Measurements from ENCODE around the gene ING1. TPM values are rescaled to one million over a fixed set of nuclear protein-coding genes. Genes with fewer than 3 reads are reported as not detected.
"Not testable (repeated sequence)": the region's sequence is repeated elsewhere in the genome, so short reads cannot be mapped to it uniquely, and the experiment has no call there.

Gene ING1
- total RNA-seq, 8 experiments from 2014 or later = 4.7 to 21.8 (median 10.6) TPM

- in situ Hi-C loops (cut with MboI; ENCODE audit: low pct_unique_long_range_greater_than_20kb in 2 of 9, low sequenced_read_pairs in 9 of 9, unreplicated experiment in 9 of 9) = no loop called here
- ATAC-seq (replicated peaks in 6 of 8) = no peak
Measured at GRCh38 chr13:110699148-110700145, 14.1 kb upstream of the ING1 start.

GRCh38 chr13:110700186-110700585 lies 13.3 kb upstream of the ING1 start:
- no peak overlapping the region for H3K27ac ChIP-seq
- in situ Hi-C loops (cut with MboI; ENCODE audit: low pct_unique_long_range_greater_than_20kb in 2 of 9, low sequenced_read_pairs in 9 of 9, unreplicated experiment in 9 of 9) = no loop called here
- no peak overlapping the region for H3K4me3 ChIP-seq
- no peak for ATAC-seq (replicated peaks in 6 of 8)
- WGBS, 10 experiments = 86 to 100% (median 95%) methylated on average over 1 to 8 of the region's 14 CpGs; no CpG with 5 or more reads in 4 of the 10 experiments
- H3K4me1 ChIP-seq (replicated peaks in 1 of 2) = peaks cover 3 to 24% of the 10 kb centered on the region in 2 donors

More at GRCh38 chr13:110699148-110700145, 14.1 kb upstream of the ING1 start:
- H3K4me1 ChIP-seq (replicated peaks in 1 of 2) = peaks cover 3 to 16% of the 10 kb centered on the region in 2 donors
- no peak overlapping the region for H3K4me3 ChIP-seq
- no peak overlapping the region for H3K27ac ChIP-seq
- WGBS, 10 experiments = 74 to 100% (median 87%) methylated on average over 2 to 9 of the region's 15 CpGs; no CpG with 5 or more reads in 1 of the 10 experiments

DNA sequence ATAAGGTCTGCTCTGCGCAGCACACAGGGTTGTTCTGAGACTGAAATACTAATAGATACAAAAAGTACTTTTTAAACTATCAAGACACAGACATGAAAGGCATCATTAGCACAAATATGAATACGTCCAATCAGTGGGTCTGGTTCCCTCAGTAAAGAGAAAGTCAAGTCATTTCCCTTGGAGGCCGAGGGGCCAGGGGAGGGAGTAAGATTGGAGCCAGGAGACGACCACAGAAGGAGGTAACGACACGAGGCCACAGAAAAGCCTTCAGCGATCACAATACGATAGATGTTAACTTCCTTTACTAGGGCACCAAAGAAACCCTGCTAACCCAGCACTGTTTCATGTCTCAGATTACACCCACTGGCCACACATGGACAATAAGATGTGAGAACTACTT lies 12.9 kb upstream of the ING1 start:
- Histone ChIP-seq H3K4me1 (replicated peaks in 1 of 2) (peaks cover 3 to 24% of the 10 kb centered on the region in 2 donors), H3K27ac (no peak overlapping the region), H3K4me3 (no peak overlapping the region)
- in situ Hi-C loops (cut with MboI; ENCODE audit: low pct_unique_long_range_greater_than_20kb in 2 of 9, low sequenced_read_pairs in 9 of 9, unreplicated experiment in 9 of 9) = no loop called here
- ATAC-seq (replicated peaks in 6 of 8) = no peak
- WGBS, 10 experiments = 73 to 96% (median 90%) methylated on average over 3 to 7 of the region's 8 CpGs; no CpG with 5 or more reads in 2 of the 10 experiments

DNA sequence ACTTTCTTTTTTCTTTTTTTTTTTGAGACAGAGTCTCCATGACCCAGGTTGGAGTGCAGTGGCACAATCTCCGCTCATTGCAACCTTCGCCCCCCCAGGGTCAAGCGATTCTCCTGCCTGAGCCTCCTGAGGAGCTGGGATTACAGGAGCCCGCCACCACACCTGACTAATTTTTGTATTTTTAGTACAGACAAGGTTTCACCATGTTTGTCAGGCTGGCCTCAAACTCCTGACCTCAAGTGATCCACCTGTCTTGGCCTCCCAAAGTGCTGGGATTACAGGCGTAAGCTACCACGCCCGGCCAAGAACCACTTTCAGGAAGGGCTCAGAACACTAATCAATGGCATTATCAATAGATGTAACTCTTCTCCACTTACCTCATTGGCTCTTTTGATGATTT lies 12.4 kb upstream of the ING1 start:
- H3K27ac ChIP-seq; in situ Hi-C loops (cut with MboI; ENCODE audit: low pct_unique_long_range_greater_than_20kb in 2 of 9, low sequenced_read_pairs in 9 of 9, unreplicated experiment in 9 of 9); ATAC-seq (replicated peaks in 6 of 8); H3K4me3 ChIP-seq: not testable (repeated sequence)
- peaks cover 3 to 24% of the 10 kb centered on the region in 2 donors for H3K4me1 ChIP-seq (replicated peaks in 1 of 2)
- 85 to 100% (median 98%) methylated on average over 1 to 4 of the region's 7 CpGs; no CpG with 5 or more reads in 4 of the 10 experiments for WGBS, 10 experiments

GRCh38 chr13:110702089-110702488 lies 11.4 kb upstream of the ING1 start:
- H3K4me3 ChIP-seq = no peak overlapping the region
- H3K4me1 ChIP-seq (replicated peaks in 1 of 2) = peaks cover 3 to 24% of the 10 kb centered on the region in 2 donors
- ATAC-seq (replicated peaks in 6 of 8) = no peak
- no peak overlapping the region for H3K27ac ChIP-seq
- in situ Hi-C loops (cut with MboI; ENCODE audit: low pct_unique_long_range_greater_than_20kb in 2 of 9, low sequenced_read_pairs in 9 of 9, unreplicated experiment in 9 of 9) = no loop called here
- WGBS, 10 experiments = 0 to 60% (median 57%) methylated on average over 1 to 3 of the region's 3 CpGs; no CpG with 5 or more reads in 5 of the 10 experiments

- peak overlapping the region in 1 of 2 donors; percentile 40 for H3K27ac ChIP-seq
- in situ Hi-C loops (cut with MboI; ENCODE audit: low pct_unique_long_range_greater_than_20kb in 2 of 9, low sequenced_read_pairs in 9 of 9, unreplicated experiment in 9 of 9) = no loop called here
- peak in 3 of 8 experiments; percentile 18 to 48 (median 35) for ATAC-seq (replicated peaks in 6 of 8)
- peak overlapping the region in 1 of 5 donors; percentile 6 for H3K4me3 ChIP-seq
- WGBS, 10 experiments = 33 to 100% (median 90%) methylated on average over 1 to 8 of the region's 15 CpGs; no CpG with 5 or more reads in 2 of the 10 experiments
- H3K4me1 ChIP-seq (replicated peaks in 1 of 2) = peaks cover 3 to 24% of the 10 kb centered on the region in 2 donors
Measured at GRCh38 chr13:110702591-110703526, 10.6 kb upstream of the ING1 start.

DNA sequence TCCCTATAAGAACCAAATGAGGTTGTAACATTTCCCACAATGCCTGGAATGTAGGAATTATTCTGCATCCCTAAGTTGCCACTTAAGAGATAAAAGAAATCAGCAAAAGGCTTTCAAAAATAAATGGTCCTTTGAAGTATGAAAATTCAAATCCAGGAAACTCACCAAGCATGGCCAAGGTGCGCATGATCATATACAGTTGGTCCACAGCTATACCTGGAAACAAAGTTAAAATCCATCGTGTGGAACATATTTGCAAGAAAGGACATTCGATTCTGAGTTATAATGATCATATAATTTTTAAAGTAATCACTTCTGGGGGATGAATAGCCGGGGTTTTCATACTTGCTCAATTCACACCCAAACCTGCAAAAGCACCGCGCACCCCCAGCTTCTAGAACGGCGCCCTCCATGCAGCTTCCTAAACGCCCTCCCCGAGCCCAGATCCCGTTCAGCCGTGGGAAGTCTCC lies 8.1 kb upstream of the ING1 start:
- H3K4me3 ChIP-seq = peak overlapping the region; percentile 61 to 77 (median 73)
- H3K27ac ChIP-seq = peak overlapping the region; percentile 85 to 91
- WGBS, 10 experiments = 0 to 40% (median 6%) methylated on average over 1 to 5 of the region's 12 CpGs; no CpG with 5 or more reads in 1 of the 10 experiments
- H3K4me1 ChIP-seq (replicated peaks in 1 of 2) = peaks cover 3 to 24% of the 10 kb centered on the region in 2 donors
- in situ Hi-C loops (cut with MboI; ENCODE audit: low pct_unique_long_range_greater_than_20kb in 2 of 9, low sequenced_read_pairs in 9 of 9, unreplicated experiment in 9 of 9) = no loop called here
- ATAC-seq (replicated peaks in 6 of 8) = no peak

DNA sequence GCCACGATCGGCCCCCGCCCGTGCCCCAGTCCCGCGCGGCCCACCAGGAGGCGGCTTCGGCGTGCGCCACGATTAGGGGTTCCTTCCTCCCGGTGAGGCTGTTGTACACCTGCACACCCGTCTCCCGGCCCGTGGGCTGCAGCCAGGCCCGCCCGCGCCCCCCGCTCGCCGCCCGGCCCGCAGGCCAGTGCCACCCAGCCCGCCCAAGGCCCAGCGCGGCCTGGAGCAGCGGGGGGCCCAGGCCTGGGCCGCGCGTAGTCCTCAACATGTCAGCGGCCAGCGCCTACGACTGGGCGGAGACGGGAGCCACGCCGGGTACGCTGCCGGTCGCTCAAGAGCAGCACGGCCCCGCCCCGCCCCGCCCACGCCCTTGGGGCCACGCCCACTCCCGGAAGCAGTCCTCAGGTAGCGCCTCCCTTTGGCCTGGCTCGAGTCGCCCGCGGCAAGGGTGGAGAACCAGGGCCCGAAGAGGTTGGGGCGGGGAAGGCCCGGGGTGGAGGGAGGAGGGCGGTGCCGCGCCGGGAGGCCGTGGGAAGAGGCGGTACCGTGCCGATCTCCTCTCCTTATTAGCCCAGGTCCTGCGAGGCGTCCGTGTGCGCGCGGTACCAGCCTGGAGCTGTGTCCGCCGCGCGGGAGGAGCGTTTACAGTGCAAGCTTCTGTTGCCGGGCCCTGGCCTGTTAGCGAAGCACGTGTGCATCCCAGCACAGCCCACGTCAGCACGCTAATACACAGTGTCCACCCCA lies 7.5 kb upstream of the ING1 start, which contains the start of gene CARS2:
Gene CARS2 (minus strand): TSS at position 291 of the 744 bp plus-strand sequence. CDS start 23 bp downstream, at position 268.
- in situ Hi-C loops (cut with MboI; ENCODE audit: low pct_unique_long_range_greater_than_20kb in 2 of 9, low sequenced_read_pairs in 9 of 9, unreplicated experiment in 9 of 9) = no loop called here
- Histone ChIP-seq H3K4me1 (replicated peaks in 1 of 2) (peaks cover 3 to 24% of the 10 kb centered on the region in 2 donors), H3K4me3 (peak within 1 kb of the TSS; percentile 61 to 77 (median 73)), H3K27ac (peak within 1 kb of the TSS; percentile 85 to 91)
- WGBS, 10 experiments = 0% methylated on average over 2 of the region's 80 CpGs; no CpG with 5 or more reads in 9 of the 10 experiments
- peak; percentile 85 to 95 (median 91) for ATAC-seq (replicated peaks in 6 of 8)

DNA sequence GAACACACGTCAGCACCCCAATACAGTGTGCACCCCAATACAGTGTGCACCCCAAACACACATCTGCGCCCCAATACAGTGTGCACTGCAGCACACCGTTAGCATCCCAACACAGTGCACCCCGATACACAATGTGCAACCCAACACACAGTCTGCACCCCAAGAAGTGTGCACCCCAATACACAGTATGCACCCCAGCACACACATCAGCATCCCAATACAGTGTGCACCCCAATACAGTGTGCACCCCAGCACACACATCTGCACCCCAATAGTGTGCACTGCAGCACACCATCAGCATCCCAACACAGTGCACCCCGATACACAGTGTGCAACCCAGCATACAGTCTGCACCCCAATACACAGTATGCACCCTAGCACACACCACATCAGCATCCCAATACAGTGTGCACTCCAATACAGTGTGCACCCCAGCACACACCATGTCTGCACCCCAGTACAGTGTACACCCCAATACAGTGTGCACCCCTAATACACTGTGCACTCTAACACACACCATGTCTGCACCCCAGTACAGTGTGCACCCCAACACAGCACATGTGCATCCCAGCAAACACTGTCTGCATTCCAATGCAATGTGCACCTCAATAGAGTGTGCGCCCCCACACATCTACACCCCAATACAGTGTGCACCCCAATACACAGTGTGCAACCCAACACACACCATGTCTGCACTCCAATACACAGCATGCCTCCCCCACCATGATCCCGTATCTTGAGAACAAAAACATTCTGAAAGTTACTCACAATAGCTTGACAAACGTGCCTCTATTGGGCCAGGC lies 6.7 kb upstream of the ING1 start:
- WGBS, 10 experiments = 0 to 89% (median 65%) methylated on average over 1 to 3 of the region's 8 CpGs; no CpG with 5 or more reads in 6 of the 10 experiments

GRCh38 chr13:110712081-110712848 lies 1.2 kb upstream of the ING1 start:
- Histone ChIP-seq H3K4me1 (replicated peaks in 1 of 2) (no peaks in the 10 kb centered on the region), H3K4me3 (peak overlapping the region; percentile 79 to 95 (median 86)), H3K27ac (peak overlapping the region; percentile 98 to 100)
- WGBS, 10 experiments = 0 to 1% (median 0%) methylated on average over 1 to 13 of the region's 58 CpGs; no CpG with 5 or more reads in 1 of the 10 experiments
- peak; percentile 8 to 22 (median 15) for ATAC-seq (replicated peaks in 6 of 8)
- in situ Hi-C loops (cut with MboI; ENCODE audit: low pct_unique_long_range_greater_than_20kb in 2 of 9, low sequenced_read_pairs in 9 of 9, unreplicated experiment in 9 of 9) = no loop called here

More for the DNA sequence above, 6.7 kb upstream of the ING1 start:
- Histone ChIP-seq H3K4me3 (peak overlapping the region; percentile 61 to 77 (median 73)), H3K27ac (peak overlapping the region; percentile 69 to 73), H3K4me1 (replicated peaks in 1 of 2) (peaks cover 3 to 24% of the 10 kb centered on the region in 2 donors)
- in situ Hi-C loops (cut with MboI; ENCODE audit: low pct_unique_long_range_greater_than_20kb in 2 of 9, low sequenced_read_pairs in 9 of 9, unreplicated experiment in 9 of 9) = no loop called here
- no peak for ATAC-seq (replicated peaks in 6 of 8)
